KMS-11 (cell line): ENCODE data around the gene DAZAP2.
"Not testable (repeated sequence)": the region's sequence is repeated elsewhere in the genome, so short reads cannot be mapped to it uniquely, and the experiment has no call there.

Source experiments
- H2AFZ ChIP-seq: fragments of 200-600 bp; sonication (generic); 2 replicates; pipeline ENCODE4 v1.6.1; 2016; ENCODE audit warnings: antibody characterized with exemption, mixed run types, low read depth
- H3K27ac ChIP-seq: fragments of 200-600 bp; sonication (generic); 2 replicates; pipeline ENCODE4 v1.6.1; 2016; ENCODE audit warnings: mild to moderate bottlenecking, mixed run types
- H3K27me3 ChIP-seq: fragments of 200-600 bp; sonication (generic); 2 replicates; pipeline ENCODE4 v1.6.1; 2017; ENCODE audit warnings: mild to moderate bottlenecking, low read depth, mixed run types, moderate library complexity; ENCODE audit not compliant: insufficient read depth
- H3K36me3 ChIP-seq: fragments of 200-600 bp; sonication (generic); 2 replicates; pipeline ENCODE4 v1.6.1; 2017; ENCODE audit warnings: mild to moderate bottlenecking, mixed run types; ENCODE audit not compliant: insufficient read depth
- H3K4me1 ChIP-seq: fragments of 200-600 bp; sonication (generic); 2 replicates; pipeline ENCODE4 v1.6.1; 2016; ENCODE audit warnings: mild to moderate bottlenecking, low read depth, mixed run types; ENCODE audit not compliant: poor library complexity, severe bottlenecking
- H3K4me2 ChIP-seq: fragments of 200-600 bp; sonication (generic); 2 replicates; pipeline ENCODE4 v1.7.0; 2016; ENCODE audit warnings: mild to moderate bottlenecking, mixed run types
- H3K4me3 ChIP-seq: fragments of 200-600 bp; sonication (generic); IDR thresholded peaks from 2 replicates; pipeline ENCODE4 v1.6.1; 2017; ENCODE audit warnings: low read depth, low read length, mixed read lengths; ENCODE audit not compliant: insufficient read depth
- H3K79me2 ChIP-seq: fragments of 200-600 bp; sonication (generic); 2 replicates; pipeline ENCODE4 v1.6.1; 2016; ENCODE audit warnings: low read depth, mixed run types; ENCODE audit not compliant: insufficient read depth
- H3K9ac ChIP-seq: fragments of 200-600 bp; sonication (generic); 2 replicates; pipeline ENCODE4 v1.6.1; 2016; ENCODE audit warnings: mild to moderate bottlenecking, mixed run types
- H4K20me1 ChIP-seq: fragments of 200-600 bp; sonication (generic); 2 replicates; pipeline ENCODE4 v1.6.1; 2016; ENCODE audit warnings: mild to moderate bottlenecking, mixed run types; ENCODE audit not compliant: insufficient read depth
- TF ChIP-seq, protein P1 (sequence below): fragments of 200-600 bp; sonication (generic); conservative IDR thresholded peaks from 2 replicates; pipeline ENCODE4 v1.6.1; 2017; ENCODE audit warnings: low read depth, mild to moderate bottlenecking, antibody characterized with exemption, low read length, moderate library complexity, mixed read lengths

DAZAP2 gene

DNA sequence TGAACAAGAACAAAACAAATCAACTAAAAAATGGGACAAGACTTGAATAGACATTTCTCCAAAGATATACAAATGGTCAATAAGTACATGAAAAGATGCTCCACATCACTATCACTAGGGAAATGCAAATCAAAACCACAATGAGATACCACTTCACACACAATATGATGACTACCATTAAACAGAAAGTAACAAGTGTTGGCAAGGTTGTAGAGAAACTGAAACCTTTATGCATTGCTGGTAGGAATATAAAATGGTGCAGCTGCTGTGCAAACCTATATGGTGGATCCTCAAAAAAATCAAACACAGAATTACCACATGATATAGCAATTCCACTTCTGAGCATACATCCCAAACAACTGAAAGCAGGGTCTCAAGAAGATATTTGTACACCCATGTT, 26.4 kb downstream of the DAZAP2 start:
- H3K4me1 ChIP-seq = peaks cover 8% of the 10 kb centered on the region
- TF ChIP-seq, protein P1, sequence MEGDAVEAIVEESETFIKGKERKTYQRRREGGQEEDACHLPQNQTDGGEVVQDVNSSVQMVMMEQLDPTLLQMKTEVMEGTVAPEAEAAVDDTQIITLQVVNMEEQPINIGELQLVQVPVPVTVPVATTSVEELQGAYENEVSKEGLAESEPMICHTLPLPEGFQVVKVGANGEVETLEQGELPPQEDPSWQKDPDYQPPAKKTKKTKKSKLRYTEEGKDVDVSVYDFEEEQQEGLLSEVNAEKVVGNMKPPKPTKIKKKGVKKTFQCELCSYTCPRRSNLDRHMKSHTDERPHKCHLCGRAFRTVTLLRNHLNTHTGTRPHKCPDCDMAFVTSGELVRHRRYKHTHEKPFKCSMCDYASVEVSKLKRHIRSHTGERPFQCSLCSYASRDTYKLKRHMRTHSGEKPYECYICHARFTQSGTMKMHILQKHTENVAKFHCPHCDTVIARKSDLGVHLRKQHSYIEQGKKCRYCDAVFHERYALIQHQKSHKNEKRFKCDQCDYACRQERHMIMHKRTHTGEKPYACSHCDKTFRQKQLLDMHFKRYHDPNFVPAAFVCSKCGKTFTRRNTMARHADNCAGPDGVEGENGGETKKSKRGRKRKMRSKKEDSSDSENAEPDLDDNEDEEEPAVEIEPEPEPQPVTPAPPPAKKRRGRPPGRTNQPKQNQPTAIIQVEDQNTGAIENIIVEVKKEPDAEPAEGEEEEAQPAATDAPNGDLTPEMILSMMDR = no peak
- H3K27me3 ChIP-seq = no peaks in the 10 kb centered on the region
- no peak overlapping the region for H3K4me3 ChIP-seq
- H3K36me3 ChIP-seq = no peaks in the 10 kb centered on the region
- H3K9ac ChIP-seq = no peak overlapping the region
- no peaks in the 10 kb centered on the region for H3K79me2 ChIP-seq
- H2AFZ ChIP-seq = no peak overlapping the region
- no peak overlapping the region for H3K27ac ChIP-seq
- H3K4me2 ChIP-seq = no peak overlapping the region
- H4K20me1 ChIP-seq = no peaks in the 10 kb centered on the region

DNA sequence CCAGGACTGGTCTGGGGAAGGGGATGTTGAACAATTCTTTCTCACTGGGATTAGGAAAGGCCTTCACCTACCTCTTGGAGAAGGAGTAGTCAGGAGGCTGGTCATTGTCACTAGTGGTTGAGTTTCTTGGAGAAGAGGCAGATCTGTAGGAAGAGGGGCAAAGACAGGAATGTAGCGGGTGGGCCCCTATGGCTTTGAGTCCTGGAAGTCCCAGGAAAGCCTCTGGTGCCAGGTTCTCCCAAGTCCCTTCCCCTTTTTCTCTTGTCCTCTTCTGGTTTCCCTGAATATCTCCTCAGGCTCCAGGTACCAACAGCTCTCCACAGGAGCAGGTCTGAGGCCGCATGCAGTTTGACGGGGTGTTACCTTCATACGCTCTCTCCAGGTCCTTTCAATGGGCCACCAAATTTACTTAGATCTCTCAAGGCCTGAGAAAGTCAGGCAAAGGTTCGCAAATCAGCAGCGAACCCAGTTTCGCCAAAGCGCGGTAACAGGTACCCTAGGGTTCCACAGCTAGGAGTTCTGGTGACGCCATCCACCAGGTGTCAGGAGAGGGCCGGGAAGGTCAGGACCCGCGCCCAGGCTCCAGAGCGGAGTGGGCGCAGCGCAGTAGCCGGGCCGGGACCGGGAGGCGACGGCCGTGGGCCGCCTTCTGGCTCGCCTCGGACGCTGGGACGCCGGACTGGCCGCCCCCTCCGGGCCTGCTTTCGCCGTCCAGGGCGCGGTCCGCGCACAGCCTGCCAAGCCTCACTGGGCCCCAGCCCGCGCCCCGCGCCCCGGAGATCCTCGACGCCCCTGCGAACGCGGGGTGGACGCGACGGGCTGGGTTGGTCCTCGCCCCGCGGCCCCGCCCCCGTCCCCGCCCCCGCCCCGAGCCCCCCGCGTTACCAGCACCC, 30.8 kb downstream of the DAZAP2 start:
- H4K20me1 ChIP-seq = no peaks in the 10 kb centered on the region
- peaks cover 17% of the 10 kb centered on the region for H3K4me1 ChIP-seq
- H3K4me2 ChIP-seq = peak overlapping the region; percentile 15; the same call in 1 of the 2 replicates
- TF ChIP-seq, protein P1 = no peak
- H3K36me3 ChIP-seq = no peaks in the 10 kb centered on the region
- no peak overlapping the region for H3K4me3 ChIP-seq
- no peak overlapping the region for H3K27ac ChIP-seq
- H3K9ac ChIP-seq = no peak overlapping the region
- 0 out of 2 replicates have a peak, but pooled peaks cover 3% of the 10 kb centered on the region for H3K27me3 ChIP-seq
- no peak overlapping the region for H2AFZ ChIP-seq
- H3K79me2 ChIP-seq = no peaks in the 10 kb centered on the region

DNA sequence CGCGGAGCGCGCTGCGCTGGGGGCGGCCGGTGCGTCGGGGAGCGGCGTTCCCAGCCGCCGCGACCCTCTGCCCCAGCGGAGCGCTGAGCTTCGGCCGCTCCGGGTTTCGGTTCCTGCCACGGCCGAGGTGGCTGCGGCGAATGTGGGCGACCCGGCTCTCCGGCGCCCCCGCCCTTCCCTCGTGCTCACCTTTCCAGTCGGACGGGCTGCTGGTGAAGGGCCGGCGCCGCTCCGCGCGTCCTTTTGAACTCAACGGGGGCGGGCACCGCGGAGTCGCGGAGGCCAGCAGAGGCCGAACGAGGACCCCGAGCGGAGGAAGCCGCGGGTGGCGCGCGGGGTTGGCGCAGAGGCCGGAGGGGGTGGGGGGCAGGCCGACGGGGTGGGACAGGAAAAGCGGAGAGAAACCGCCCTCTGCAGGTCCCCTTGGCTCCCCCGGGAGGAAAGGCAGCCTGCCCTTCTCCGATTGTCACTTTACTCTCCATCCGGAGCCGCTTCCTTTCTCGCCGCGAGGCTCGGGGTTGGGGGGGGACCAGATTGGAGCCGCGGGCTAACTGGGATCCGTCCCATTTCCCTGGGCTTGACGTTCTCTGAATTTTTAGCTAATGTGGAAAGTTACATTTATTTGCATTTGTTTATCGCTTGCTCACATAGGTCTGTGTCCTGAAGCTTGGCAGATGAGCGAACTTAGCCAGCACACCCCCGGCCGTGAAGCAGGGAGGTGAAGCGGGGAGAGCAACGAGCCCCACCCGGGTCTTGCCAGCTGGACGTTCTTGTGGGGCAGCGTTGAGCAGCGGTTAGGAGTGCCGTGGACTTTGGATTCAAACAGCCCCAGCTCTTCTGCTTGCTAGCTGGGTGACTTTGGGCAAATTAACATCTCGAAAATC, 31.7 kb downstream of the DAZAP2 start, which contains the start of gene SMAGP:
TSS of gene SMAGP (minus strand) at position 349 of the 884 bp plus-strand sequence. CDS start 1,137 bp downstream, outside the sequence.
- Histone ChIP-seq H3K79me2 (no peaks in the 10 kb centered on the region), H2AFZ (peak within 1 kb of the TSS; percentile 81), H3K4me1 (peaks cover 11% of the 10 kb centered on the region), H3K4me3 (no peak within 1 kb of the TSS), H3K27me3 (0 out of 2 replicates have a peak, but pooled peaks cover 3% of the 10 kb centered on the region), H3K27ac (no peak within 1 kb of the TSS), H3K4me2 (peak within 1 kb of the TSS; percentile 68), H3K36me3 (no peaks in the 10 kb centered on the region), H4K20me1 (no peaks in the 10 kb centered on the region), H3K9ac (peak within 1 kb of the TSS; percentile 43)
- TF ChIP-seq, protein P1 = no peak

DNA sequence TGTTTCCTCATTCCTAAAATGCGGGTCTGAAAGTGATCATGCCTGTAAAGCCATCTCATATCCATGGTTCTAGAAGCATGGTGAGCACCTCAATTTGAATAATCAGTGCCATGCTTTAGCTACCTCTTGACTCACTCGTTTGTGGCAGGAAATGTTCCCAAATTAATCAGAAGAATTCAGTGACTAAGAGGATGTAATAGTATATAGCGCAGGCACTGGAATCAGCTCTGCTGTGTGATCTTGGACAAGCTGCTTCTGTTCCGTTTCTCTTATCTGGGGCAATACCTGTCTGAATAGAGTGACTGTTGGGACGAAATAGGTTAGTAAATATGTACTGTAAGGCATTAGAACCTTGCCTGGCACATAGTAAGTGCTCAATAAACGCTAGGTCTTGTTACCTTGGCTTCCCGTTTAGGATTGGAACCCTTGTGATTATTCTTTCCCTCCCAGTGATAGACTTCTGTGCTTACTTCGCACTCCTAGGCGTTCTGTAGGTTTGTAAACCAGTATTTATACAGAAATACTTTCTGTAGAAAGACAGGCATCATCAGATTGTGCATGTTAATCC, 32.4 kb downstream of the DAZAP2 start:
- Histone ChIP-seq H3K4me3 (no peak overlapping the region), H3K79me2 (no peaks in the 10 kb centered on the region), H3K27ac (no peak overlapping the region), H2AFZ (peak overlapping the region; percentile 81), H3K36me3 (no peaks in the 10 kb centered on the region), H3K4me2 (peak overlapping the region; percentile 68), H3K4me1 (peaks cover 9% of the 10 kb centered on the region), H3K27me3 (0 out of 2 replicates have a peak, but pooled peaks cover 3% of the 10 kb centered on the region), H3K9ac (peak overlapping the region; percentile 43; the same call in 1 of the 2 replicates), H4K20me1 (no peaks in the 10 kb centered on the region)
- TF ChIP-seq, protein P1 = no peak

DNA sequence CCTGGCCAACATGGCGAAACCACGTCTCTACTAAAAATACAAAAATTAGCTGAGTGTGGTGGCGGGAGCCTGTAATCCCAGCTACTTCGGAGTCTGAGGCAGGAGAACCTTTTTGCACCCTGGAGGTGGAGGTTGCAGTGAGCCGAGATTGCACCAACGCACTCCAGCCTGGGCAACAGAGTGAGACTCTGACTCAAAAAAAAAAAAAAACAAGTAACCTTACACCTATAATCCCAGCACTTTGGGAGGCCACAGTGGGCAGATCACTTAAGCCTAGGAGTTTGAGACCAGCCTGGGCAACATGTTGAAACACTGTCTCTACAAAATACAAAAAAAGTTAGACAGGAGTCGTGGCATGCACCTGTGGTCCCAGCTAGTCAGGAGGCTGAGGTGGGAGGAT, 34.2 kb downstream of the DAZAP2 start:
- H3K27ac ChIP-seq, H3K36me3 ChIP-seq, H3K79me2 ChIP-seq, H3K4me2 ChIP-seq, H3K27me3 ChIP-seq, H3K4me1 ChIP-seq, H3K4me3 ChIP-seq, H4K20me1 ChIP-seq, H3K9ac ChIP-seq, H2AFZ ChIP-seq: not testable (repeated sequence)
